Calu3 (cell line): Measurements from ENCODE around the gene PRKN. TPM values are rescaled to one million over a fixed set of nuclear protein-coding genes. Genes with fewer than 3 reads are reported as not detected.

Experiments used
- BruUV-seq: library from RNA; stranded (reverse); fragments of 400-500 nt; replicated peaks from 2 replicates; lab custom pipeline; 2021; lab: Mats Ljungman, UMichigan
- CTCF ChIA-PET: fragments of 300-600 bp; sonication (Branson Sonifier 250); formaldehyde crosslinking; loops from one replicate; lab custom pipeline; 2022; ENCODE audit warnings: antibody characterized with exemption; lab: Charles Lee
- DNase-seq: peaks from one replicate; pipeline ENCODE4 v3.0.0; 2022
- H3K27ac Mint-ChIP-seq: one replicate; pipeline ENCODE4 v1.8.0; 2022; ENCODE audit warnings: mixed read lengths; ENCODE audit not compliant: unreplicated experiment
- H3K27me3 Mint-ChIP-seq: one replicate; pipeline ENCODE4 v1.8.0; 2022; ENCODE audit warnings: mixed read lengths; ENCODE audit not compliant: unreplicated experiment
- H3K36me3 Mint-ChIP-seq: one replicate; pipeline ENCODE4 v1.8.0; 2022; ENCODE audit warnings: mild to moderate bottlenecking, moderate library complexity, mixed read lengths; ENCODE audit not compliant: insufficient read depth, unreplicated experiment
- H3K4me1 Mint-ChIP-seq: one replicate; pipeline ENCODE4 v1.8.0; 2022; ENCODE audit warnings: mild to moderate bottlenecking, low read depth, mixed read lengths; ENCODE audit not compliant: unreplicated experiment
- H3K4me3 Mint-ChIP-seq: one replicate; pipeline ENCODE4 v1.8.0; 2022; ENCODE audit warnings: mild to moderate bottlenecking, low read depth, moderate library complexity, mixed read lengths; ENCODE audit not compliant: unreplicated experiment
- H3K9me3 Mint-ChIP-seq: one replicate; pipeline ENCODE4 v1.8.0; 2022; ENCODE audit warnings: low read depth, mixed read lengths; ENCODE audit not compliant: unreplicated experiment
- CTCF ChIP-seq: fragments of 200-600 bp; IDR thresholded peaks from one replicate; pipeline ENCODE4 v1.8.0; 2022; ENCODE audit warnings: antibody characterized with exemption; ENCODE audit not compliant: unreplicated experiment
- intact Hi-C: fragments of 100-400 bp; cut with micrococcal nuclease; formaldehyde crosslinking; loops from one replicate; pipeline ENCODE4 v1.10.0; 2022; ENCODE audit not compliant: unreplicated experiment
- total RNA-seq: library from RNA; stranded (reverse); gene quantifications from 2 replicates; pipeline ENCODE4 v1.2.3, GENCODE V29; 2022

The PRKN gene
- total RNA-seq, 1 experiment from 2014 or later = 3.8 TPM

GRCh38 chr6:161671117-161671516, 1056.4 kb downstream of the PRKN start:
- no peaks in the 10 kb centered on the region for H3K9me3 Mint-ChIP-seq
- intact Hi-C loops = no loop called here
- CTCF ChIA-PET = no interaction called here
- BruUV-seq = no TSS peak
- no peaks in the 10 kb centered on the region for H3K4me1 Mint-ChIP-seq
- H3K4me3 Mint-ChIP-seq = no peak overlapping the region
- no peaks in the 10 kb centered on the region for H3K36me3 Mint-ChIP-seq
- H3K27ac Mint-ChIP-seq = no peak overlapping the region
- no peaks in the 10 kb centered on the region for H3K27me3 Mint-ChIP-seq
- no peak for DNase-seq
- TF ChIP-seq CTCF = no peak

- H3K4me3 Mint-ChIP-seq = no peak overlapping the region
- intact Hi-C loops = no loop called here
- H3K27me3 Mint-ChIP-seq = no peaks in the 10 kb centered on the region
- TF ChIP-seq CTCF = no peak
- no peak for DNase-seq
- no peaks in the 10 kb centered on the region for H3K4me1 Mint-ChIP-seq
- no peak overlapping the region for H3K27ac Mint-ChIP-seq
- H3K9me3 Mint-ChIP-seq = no peaks in the 10 kb centered on the region
- H3K36me3 Mint-ChIP-seq = no peaks in the 10 kb centered on the region
- BruUV-seq = no TSS peak
- CTCF ChIA-PET = no interaction called here
These were observed 1058.9 kb downstream of the PRKN start for GRCh38 chr6:161668665-161669064.

GRCh38 chr6:161667957-161668356, 1059.6 kb downstream of the PRKN start:
- DNase-seq = no peak
- TF ChIP-seq CTCF = no peak
- Mint-ChIP-seq H3K4me3 (no peak overlapping the region), H3K4me1 (no peaks in the 10 kb centered on the region), H3K36me3 (no peaks in the 10 kb centered on the region), H3K9me3 (no peaks in the 10 kb centered on the region), H3K27ac (no peak overlapping the region), H3K27me3 (no peaks in the 10 kb centered on the region)
- intact Hi-C loops = no loop called here
- CTCF ChIA-PET = interaction anchor here (0.7 kb wide), 1 partner anchor 27 kb away, joined by 4 read pairs; no protein-coding TSS in a partner anchor
- BruUV-seq = no TSS peak

GRCh38 chr6:161663682-161664081, 1063.9 kb downstream of the PRKN start:
- Mint-ChIP-seq H3K9me3 (peaks cover 4% of the 10 kb centered on the region), H3K4me1 (peaks cover under 1% of the 10 kb centered on the region), H3K27ac (no peak overlapping the region), H3K27me3 (no peaks in the 10 kb centered on the region), H3K36me3 (no peaks in the 10 kb centered on the region), H3K4me3 (no peak overlapping the region)
- TF ChIP-seq CTCF = no peak
- intact Hi-C loops = no loop called here
- CTCF ChIA-PET = no interaction called here
- DNase-seq = no peak
- no TSS peak for BruUV-seq
